Astrocyte (in vitro differentiated cells and primary cell): Measurements from ENCODE around the gene UGT1A6. TPM values are rescaled to one million over a fixed set of nuclear protein-coding genes. Genes with fewer than 3 reads are reported as not detected.

Experiments used
- DNase-seq: peaks from one replicate; pipeline ENCODE4 v3.0.0-alpha.2; 2010; ENCODE audit warnings: low read depth
- FAIRE-seq: peaks from 2 replicates; lab custom pipeline; 2011; peaks lifted over from hg19 to GRCh38; lab: Jason Lieb, UNC
- H2AFZ ChIP-seq: 2 replicates; pipeline ENCODE4 v1.6.0; 2012; ENCODE audit warnings: low read depth, low read length, inconsistent platforms
- H3K27ac ChIP-seq: 2 replicates; pipeline ENCODE4 v1.5.1; 2011; ENCODE audit warnings: low read depth, low read length, inconsistent platforms
- H3K27me3 ChIP-seq: 2 replicates; pipeline ENCODE4 v1.6.0; 2011; ENCODE audit warnings: low read length, inconsistent platforms; ENCODE audit not compliant: insufficient read depth
- H3K36me3 ChIP-seq: 2 replicates; pipeline ENCODE4 v1.5.1; 2011; ENCODE audit warnings: low read length, inconsistent platforms; ENCODE audit not compliant: insufficient read depth
- H3K4me1 ChIP-seq: 2 replicates; pipeline ENCODE4 v1.5.1; 2011; ENCODE audit warnings: low read length, inconsistent platforms; ENCODE audit not compliant: insufficient read depth
- H3K4me2 ChIP-seq: 2 replicates; pipeline ENCODE4 v1.6.0; 2012; ENCODE audit warnings: low read length, inconsistent platforms
- H3K4me3 ChIP-seq: 2 replicates; pipeline ENCODE4 v1.5.1; 2011; ENCODE audit warnings: low read depth, mild to moderate bottlenecking, low read length, inconsistent platforms; ENCODE audit not compliant: insufficient read depth
- H3K79me2 ChIP-seq: 2 replicates; pipeline ENCODE4 v1.6.0; 2012; ENCODE audit warnings: mild to moderate bottlenecking, low read length, inconsistent platforms; ENCODE audit not compliant: insufficient read depth
- H3K9ac ChIP-seq: 2 replicates; pipeline ENCODE4 v1.6.0; 2012; ENCODE audit warnings: mild to moderate bottlenecking, low read length, inconsistent platforms
- H3K9me3 ChIP-seq: 2 replicates; pipeline ENCODE4 v1.5.1; 2012; ENCODE audit warnings: low read depth, mild to moderate bottlenecking, low read length, inconsistent platforms; ENCODE audit not compliant: insufficient read depth
- H4K20me1 ChIP-seq: 2 replicates; pipeline ENCODE4 v1.6.0; 2012; ENCODE audit warnings: low read length, inconsistent platforms; ENCODE audit not compliant: insufficient read depth
- H3K27ac Mint-ChIP-seq: one replicate; pipeline ENCODE4 v1.8.0; 2021; ENCODE audit warnings: mild to moderate bottlenecking, mixed read lengths; ENCODE audit not compliant: unreplicated experiment
- H3K27me3 Mint-ChIP-seq: one replicate; pipeline ENCODE4 v1.8.0; 2021; ENCODE audit warnings: low read depth, mixed read lengths; ENCODE audit not compliant: unreplicated experiment
- H3K36me3 Mint-ChIP-seq: one replicate; pipeline ENCODE4 v1.8.0; 2021; ENCODE audit warnings: low read depth, mixed read lengths; ENCODE audit not compliant: unreplicated experiment
- H3K4me1 Mint-ChIP-seq: one replicate; pipeline ENCODE4 v1.8.0; 2021; ENCODE audit warnings: low read depth, mixed read lengths; ENCODE audit not compliant: unreplicated experiment
- H3K4me3 Mint-ChIP-seq: one replicate; pipeline ENCODE4 v1.8.0; 2021; ENCODE audit warnings: mild to moderate bottlenecking, moderate library complexity, mixed read lengths; ENCODE audit not compliant: unreplicated experiment
- H3K9me3 Mint-ChIP-seq: one replicate; pipeline ENCODE4 v1.8.0; 2021; ENCODE audit warnings: mild to moderate bottlenecking, mixed read lengths; ENCODE audit not compliant: unreplicated experiment
- EZH2 ChIP-seq: IDR thresholded peaks from 2 replicates; pipeline ENCODE4 v1.6.1; 2012; ENCODE audit warnings: mild to moderate bottlenecking, low read length, inconsistent platforms; ENCODE audit not compliant: insufficient read depth
- total RNA-seq: library from RNA; stranded (reverse); gene quantifications from 2 replicates; pipeline ENCODE4 v1.2.1, GENCODE V29; 2021
- TF ChIP-seq, protein P1 (sequence below): IDR thresholded peaks from 2 replicates; pipeline ENCODE4 v1.5.1; 2011; ENCODE audit warnings: low read depth, mild to moderate bottlenecking, inconsistent platforms, low read length, moderate library complexity; ENCODE audit not compliant: insufficient read depth

Gene UGT1A6
- total RNA-seq, 1 donor from 2014 or later = not detected

DNA sequence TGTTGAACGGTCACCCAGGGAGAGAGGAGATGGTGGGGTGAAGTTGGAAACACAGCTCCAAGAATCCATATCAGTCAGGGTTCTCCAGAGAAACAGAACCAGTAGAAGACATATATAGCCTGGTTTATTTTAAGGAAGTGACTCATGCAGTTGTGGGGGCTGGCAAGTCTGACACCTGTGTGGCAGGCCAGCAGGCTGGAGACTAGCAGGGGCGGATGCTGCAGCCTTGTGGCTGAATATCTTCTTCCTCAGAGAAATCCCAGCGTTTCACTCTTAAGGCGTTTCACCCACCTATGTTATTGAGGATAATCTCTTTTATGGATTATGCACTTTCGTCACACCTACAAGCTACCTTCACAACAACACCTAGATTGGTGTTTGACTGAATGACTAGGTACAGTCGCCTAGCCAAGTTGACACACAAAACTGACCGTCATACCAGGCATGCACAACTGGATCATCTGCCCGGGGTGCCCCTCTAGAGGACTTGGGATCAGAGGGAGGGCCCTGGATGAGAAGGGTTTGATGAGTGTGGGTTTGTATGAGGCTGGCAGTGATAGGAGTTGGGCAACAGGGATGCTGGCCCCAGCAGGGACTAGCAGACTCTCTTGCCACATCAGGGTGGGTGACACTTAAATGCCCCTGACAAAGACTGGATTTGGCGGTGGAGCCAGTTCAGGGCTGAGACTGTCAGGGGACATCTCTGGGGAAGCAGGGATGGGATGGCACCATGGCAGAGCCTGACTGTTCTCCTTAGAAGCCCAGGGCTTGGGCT is 108.9 kb downstream of the UGT1A6 start:
- peak; percentile 55 for DNase-seq
- Mint-ChIP-seq H3K4me3 (no peak overlapping the region), H3K27me3 (peaks cover 41% of the 10 kb centered on the region), H3K36me3 (no peaks in the 10 kb centered on the region), H3K4me1 (peaks cover 4% of the 10 kb centered on the region), H3K27ac (no peak overlapping the region), H3K9me3 (peaks cover 4% of the 10 kb centered on the region)
- Histone ChIP-seq H2AFZ (no peak overlapping the region), H3K9ac (no peak overlapping the region), H3K27me3 (peaks cover 4% of the 10 kb centered on the region), H3K9me3 (no peaks in the 10 kb centered on the region), H3K27ac (no peak overlapping the region), H4K20me1 (no peaks in the 10 kb centered on the region), H3K4me1 (peaks cover 5% of the 10 kb centered on the region), H3K4me2 (peak overlapping the region; percentile 15), H3K36me3 (no peaks in the 10 kb centered on the region), H3K79me2 (no peaks in the 10 kb centered on the region), H3K4me3 (no peak overlapping the region)
- FAIRE-seq = no peak
- no peak for TF ChIP-seq EZH2
- TF ChIP-seq, protein P1, sequence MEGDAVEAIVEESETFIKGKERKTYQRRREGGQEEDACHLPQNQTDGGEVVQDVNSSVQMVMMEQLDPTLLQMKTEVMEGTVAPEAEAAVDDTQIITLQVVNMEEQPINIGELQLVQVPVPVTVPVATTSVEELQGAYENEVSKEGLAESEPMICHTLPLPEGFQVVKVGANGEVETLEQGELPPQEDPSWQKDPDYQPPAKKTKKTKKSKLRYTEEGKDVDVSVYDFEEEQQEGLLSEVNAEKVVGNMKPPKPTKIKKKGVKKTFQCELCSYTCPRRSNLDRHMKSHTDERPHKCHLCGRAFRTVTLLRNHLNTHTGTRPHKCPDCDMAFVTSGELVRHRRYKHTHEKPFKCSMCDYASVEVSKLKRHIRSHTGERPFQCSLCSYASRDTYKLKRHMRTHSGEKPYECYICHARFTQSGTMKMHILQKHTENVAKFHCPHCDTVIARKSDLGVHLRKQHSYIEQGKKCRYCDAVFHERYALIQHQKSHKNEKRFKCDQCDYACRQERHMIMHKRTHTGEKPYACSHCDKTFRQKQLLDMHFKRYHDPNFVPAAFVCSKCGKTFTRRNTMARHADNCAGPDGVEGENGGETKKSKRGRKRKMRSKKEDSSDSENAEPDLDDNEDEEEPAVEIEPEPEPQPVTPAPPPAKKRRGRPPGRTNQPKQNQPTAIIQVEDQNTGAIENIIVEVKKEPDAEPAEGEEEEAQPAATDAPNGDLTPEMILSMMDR = no peak

DNA sequence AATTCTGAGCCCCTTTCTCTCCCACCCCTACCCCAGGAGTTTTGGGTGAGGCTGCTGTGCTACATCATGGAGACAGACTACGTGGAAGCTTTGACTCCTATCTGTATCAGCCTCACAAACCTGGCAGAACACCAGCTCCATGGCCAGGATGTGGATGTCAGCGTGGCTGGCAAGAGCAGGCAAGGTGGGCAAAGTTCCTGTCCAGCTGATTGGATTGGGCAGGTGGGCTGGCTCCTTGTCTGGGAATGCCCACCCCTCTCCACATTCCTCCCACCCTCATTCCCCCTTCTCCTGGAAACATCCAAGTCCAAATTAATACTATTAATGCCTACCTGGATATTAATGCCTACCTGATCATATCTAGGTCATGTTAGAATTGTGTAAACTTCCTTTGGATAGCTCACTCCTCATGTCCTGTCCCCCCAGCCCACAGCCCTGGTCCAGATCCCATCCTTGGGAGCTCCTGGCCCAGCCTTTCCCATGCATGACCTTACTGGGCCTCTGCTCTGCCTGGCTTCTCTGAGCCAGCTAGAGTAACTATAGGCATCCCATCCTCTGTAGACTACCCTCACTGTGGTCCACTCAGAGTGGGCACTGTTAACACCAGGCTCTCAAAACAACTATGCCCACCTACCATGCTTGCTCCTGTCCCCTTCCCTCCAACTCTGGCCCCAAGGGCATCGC is 109.6 kb downstream of the UGT1A6 start:
- Mint-ChIP-seq H3K27ac (no peak overlapping the region), H3K27me3 (peaks cover 41% of the 10 kb centered on the region), H3K9me3 (peaks cover 4% of the 10 kb centered on the region), H3K4me1 (peaks cover 4% of the 10 kb centered on the region), H3K36me3 (no peaks in the 10 kb centered on the region), H3K4me3 (no peak overlapping the region)
- no peaks in the 10 kb centered on the region for H3K36me3 ChIP-seq
- no peaks in the 10 kb centered on the region for H3K9me3 ChIP-seq
- DNase-seq = no peak
- no peak overlapping the region for H3K27ac ChIP-seq
- H3K4me2 ChIP-seq = no peak overlapping the region
- H2AFZ ChIP-seq = no peak overlapping the region
- H3K79me2 ChIP-seq = no peaks in the 10 kb centered on the region
- no peak for FAIRE-seq
- no peak overlapping the region for H3K9ac ChIP-seq
- peaks cover 4% of the 10 kb centered on the region for H3K27me3 ChIP-seq
- no peak overlapping the region for H3K4me3 ChIP-seq
- peaks cover 5% of the 10 kb centered on the region for H3K4me1 ChIP-seq
- no peaks in the 10 kb centered on the region for H4K20me1 ChIP-seq
- TF ChIP-seq, protein P1 = no peak
- no peak for TF ChIP-seq EZH2
